Measurements from ENCODE around the gene KLRF1. TPM values are rescaled to one million over a fixed set of nuclear protein-coding genes. Genes with fewer than 3 reads are reported as not detected.

The KLRF1 gene
- total and polyA plus RNA-seq, 2 experiments from 2014 or later, result 0.50 TPM; not detected in 1

DNA sequence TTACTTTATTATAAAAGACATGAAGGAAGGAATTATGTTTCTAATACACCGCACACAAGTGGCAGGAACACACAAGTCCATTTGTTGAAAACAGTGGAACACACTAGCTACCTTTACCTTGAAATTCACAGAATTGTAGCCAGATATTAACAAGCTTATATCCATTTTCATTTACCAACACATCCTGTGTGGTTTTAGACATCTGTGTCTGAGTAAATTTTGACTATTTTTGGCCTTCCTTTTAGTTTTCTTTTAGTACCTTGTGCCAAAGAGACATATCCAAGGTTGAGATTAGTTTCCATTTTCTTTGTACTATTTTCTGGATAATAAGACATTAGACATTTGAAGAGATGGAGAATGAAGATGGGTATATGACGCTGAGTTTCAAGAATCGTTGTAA, 54.0 kb downstream of the KLRF1 start, which contains the start of gene KLRF2:
Gene KLRF2, plus strand, starts transcription at position 244 of the 400 bp plus-strand sequence. Its CDS starts 107 bp downstream, at position 351.
- Histone ChIP-seq H3F3A (replicated peaks; ENCODE audit: low read depth) (no peaks in the 10 kb centered on the region), H3K4me2 (no peak within 1 kb of the TSS), H3K27ac (ENCODE audit: low read depth) (no peak within 1 kb of the TSS), H3K4me1 (ENCODE audit: insufficient read depth) (no peaks in the 10 kb centered on the region), H4K20me1 (replicated peaks; ENCODE audit: insufficient read depth) (no peaks in the 10 kb centered on the region), H3K36me3 (ENCODE audit: insufficient read depth) (no peaks in the 10 kb centered on the region), H2AFZ (no peak within 1 kb of the TSS), H3K4me3 (no peak within 1 kb of the TSS), H3K27me3 (ENCODE audit: insufficient read depth) (no peaks in the 10 kb centered on the region), H3K9me2 (ENCODE audit: insufficient read depth) (no peaks in the 10 kb centered on the region), H3K79me2 (replicated peaks; ENCODE audit: insufficient read depth) (no peaks in the 10 kb centered on the region)
- Mint-ChIP-seq H3K4me3 (no peak within 1 kb of the TSS), H3K36me3 (ENCODE audit: low read depth) (no peaks in the 10 kb centered on the region), H3K4me1 (peaks cover 10% of the 10 kb centered on the region; the same call in 2 of the 3 replicates), H3K9me3 (no peaks in the 10 kb centered on the region), H3K27ac (no peak within 1 kb of the TSS), H3K27me3 (ENCODE audit: insufficient read depth, low read depth, poor library complexity) (no peaks in the 10 kb centered on the region)
- DNase-seq (ENCODE audit: low spot score) (no peak), ATAC-seq (no peak)
- TF ChIP-seq EZH2phosphoT487 (IDR thresholded peaks at IDR 0.05; ENCODE audit: unreplicated experiment) (no peak), CREB1 (CRISPR knock-in tag; IDR thresholded peaks at IDR 0.05; ENCODE audit: low read depth) (no peak), POLR2AphosphoS5 (IDR thresholded peaks at IDR 0.05; ENCODE audit: low read depth) (no peak), ZNF114 (CRISPR knock-in tag; IDR thresholded peaks at IDR 0.05) (no peak), STAT1 (IDR thresholded peaks at IDR 0.05; ENCODE audit: unreplicated experiment) (no peak), JUNB (IDR thresholded peaks at IDR 0.05; ENCODE audit: unreplicated experiment) (no peak), ZNF331 (CRISPR knock-in tag; IDR thresholded peaks at IDR 0.05; ENCODE audit: low read depth) (no peak), NANOG (IDR thresholded peaks at IDR 0.05; ENCODE audit: borderline replicate concordance) (no peak), EZH2 (IDR thresholded peaks at IDR 0.05; ENCODE audit: low read depth, unreplicated experiment) (no peak)
- TF ChIP-seq, protein P1, sequence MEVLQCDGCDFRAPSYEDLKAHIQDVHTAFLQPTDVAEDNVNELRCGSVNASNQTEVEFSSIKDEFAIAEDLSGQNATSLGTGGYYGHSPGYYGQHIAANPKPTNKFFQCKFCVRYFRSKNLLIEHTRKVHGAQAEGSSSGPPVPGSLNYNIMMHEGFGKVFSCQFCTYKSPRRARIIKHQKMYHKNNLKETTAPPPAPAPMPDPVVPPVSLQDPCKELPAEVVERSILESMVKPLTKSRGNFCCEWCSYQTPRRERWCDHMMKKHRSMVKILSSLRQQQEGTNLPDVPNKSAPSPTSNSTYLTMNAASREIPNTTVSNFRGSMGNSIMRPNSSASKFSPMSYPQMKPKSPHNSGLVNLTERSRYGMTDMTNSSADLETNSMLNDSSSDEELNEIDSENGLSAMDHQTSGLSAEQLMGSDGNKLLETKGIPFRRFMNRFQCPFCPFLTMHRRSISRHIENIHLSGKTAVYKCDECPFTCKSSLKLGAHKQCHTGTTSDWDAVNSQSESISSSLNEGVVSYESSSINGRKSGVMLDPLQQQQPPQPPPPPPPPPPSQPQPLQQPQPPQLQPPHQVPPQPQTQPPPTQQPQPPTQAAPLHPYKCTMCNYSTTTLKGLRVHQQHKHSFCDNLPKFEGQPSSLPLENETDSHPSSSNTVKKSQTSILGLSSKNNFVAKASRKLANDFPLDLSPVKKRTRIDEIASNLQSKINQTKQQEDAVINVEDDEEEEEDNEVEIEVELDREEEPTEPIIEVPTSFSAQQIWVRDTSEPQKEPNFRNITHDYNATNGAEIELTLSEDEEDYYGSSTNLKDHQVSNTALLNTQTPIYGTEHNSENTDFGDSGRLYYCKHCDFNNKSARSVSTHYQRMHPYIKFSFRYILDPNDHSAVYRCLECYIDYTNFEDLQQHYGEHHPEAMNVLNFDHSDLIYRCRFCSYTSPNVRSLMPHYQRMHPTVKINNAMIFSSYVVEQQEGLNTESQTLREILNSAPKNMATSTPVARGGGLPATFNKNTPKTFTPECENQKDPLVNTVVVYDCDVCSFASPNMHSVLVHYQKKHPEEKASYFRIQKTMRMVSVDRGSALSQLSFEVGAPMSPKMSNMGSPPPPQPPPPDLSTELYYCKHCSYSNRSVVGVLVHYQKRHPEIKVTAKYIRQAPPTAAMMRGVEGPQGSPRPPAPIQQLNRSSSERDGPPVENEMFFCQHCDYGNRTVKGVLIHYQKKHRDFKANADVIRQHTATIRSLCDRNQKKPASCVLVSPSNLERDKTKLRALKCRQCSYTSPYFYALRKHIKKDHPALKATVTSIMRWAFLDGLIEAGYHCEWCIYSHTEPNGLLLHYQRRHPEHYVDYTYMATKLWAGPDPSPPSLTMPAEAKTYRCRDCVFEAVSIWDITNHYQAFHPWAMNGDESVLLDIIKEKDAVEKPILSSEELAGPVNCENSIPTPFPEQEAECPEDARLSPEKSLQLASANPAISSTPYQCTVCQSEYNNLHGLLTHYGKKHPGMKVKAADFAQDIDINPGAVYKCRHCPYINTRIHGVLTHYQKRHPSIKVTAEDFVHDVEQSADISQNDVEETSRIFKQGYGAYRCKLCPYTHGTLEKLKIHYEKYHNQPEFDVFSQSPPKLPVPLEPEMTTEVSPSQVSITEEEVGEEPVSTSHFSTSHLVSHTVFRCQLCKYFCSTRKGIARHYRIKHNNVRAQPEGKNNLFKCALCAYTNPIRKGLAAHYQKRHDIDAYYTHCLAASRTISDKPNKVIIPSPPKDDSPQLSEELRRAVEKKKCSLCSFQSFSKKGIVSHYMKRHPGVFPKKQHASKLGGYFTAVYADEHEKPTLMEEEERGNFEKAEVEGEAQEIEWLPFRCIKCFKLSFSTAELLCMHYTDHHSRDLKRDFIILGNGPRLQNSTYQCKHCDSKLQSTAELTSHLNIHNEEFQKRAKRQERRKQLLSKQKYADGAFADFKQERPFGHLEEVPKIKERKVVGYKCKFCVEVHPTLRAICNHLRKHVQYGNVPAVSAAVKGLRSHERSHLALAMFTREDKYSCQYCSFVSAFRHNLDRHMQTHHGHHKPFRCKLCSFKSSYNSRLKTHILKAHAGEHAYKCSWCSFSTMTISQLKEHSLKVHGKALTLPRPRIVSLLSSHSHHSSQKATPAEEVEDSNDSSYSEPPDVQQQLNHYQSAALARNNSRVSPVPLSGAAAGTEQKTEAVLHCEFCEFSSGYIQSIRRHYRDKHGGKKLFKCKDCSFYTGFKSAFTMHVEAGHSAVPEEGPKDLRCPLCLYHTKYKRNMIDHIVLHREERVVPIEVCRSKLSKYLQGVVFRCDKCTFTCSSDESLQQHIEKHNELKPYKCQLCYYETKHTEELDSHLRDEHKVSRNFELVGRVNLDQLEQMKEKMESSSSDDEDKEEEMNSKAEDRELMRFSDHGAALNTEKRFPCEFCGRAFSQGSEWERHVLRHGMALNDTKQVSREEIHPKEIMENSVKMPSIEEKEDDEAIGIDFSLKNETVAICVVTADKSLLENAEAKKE (CRISPR knock-in tag; IDR thresholded peaks at IDR 0.05), result no peak
- TF ChIP-seq, protein P2, sequence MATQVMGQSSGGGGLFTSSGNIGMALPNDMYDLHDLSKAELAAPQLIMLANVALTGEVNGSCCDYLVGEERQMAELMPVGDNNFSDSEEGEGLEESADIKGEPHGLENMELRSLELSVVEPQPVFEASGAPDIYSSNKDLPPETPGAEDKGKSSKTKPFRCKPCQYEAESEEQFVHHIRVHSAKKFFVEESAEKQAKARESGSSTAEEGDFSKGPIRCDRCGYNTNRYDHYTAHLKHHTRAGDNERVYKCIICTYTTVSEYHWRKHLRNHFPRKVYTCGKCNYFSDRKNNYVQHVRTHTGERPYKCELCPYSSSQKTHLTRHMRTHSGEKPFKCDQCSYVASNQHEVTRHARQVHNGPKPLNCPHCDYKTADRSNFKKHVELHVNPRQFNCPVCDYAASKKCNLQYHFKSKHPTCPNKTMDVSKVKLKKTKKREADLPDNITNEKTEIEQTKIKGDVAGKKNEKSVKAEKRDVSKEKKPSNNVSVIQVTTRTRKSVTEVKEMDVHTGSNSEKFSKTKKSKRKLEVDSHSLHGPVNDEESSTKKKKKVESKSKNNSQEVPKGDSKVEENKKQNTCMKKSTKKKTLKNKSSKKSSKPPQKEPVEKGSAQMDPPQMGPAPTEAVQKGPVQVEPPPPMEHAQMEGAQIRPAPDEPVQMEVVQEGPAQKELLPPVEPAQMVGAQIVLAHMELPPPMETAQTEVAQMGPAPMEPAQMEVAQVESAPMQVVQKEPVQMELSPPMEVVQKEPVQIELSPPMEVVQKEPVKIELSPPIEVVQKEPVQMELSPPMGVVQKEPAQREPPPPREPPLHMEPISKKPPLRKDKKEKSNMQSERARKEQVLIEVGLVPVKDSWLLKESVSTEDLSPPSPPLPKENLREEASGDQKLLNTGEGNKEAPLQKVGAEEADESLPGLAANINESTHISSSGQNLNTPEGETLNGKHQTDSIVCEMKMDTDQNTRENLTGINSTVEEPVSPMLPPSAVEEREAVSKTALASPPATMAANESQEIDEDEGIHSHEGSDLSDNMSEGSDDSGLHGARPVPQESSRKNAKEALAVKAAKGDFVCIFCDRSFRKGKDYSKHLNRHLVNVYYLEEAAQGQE (IDR thresholded peaks at IDR 0.05; ENCODE audit: unreplicated experiment), result no peak
- TF ChIP-seq, protein P3, sequence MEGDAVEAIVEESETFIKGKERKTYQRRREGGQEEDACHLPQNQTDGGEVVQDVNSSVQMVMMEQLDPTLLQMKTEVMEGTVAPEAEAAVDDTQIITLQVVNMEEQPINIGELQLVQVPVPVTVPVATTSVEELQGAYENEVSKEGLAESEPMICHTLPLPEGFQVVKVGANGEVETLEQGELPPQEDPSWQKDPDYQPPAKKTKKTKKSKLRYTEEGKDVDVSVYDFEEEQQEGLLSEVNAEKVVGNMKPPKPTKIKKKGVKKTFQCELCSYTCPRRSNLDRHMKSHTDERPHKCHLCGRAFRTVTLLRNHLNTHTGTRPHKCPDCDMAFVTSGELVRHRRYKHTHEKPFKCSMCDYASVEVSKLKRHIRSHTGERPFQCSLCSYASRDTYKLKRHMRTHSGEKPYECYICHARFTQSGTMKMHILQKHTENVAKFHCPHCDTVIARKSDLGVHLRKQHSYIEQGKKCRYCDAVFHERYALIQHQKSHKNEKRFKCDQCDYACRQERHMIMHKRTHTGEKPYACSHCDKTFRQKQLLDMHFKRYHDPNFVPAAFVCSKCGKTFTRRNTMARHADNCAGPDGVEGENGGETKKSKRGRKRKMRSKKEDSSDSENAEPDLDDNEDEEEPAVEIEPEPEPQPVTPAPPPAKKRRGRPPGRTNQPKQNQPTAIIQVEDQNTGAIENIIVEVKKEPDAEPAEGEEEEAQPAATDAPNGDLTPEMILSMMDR (conservative IDR thresholded peaks at IDR 0.05; ENCODE audit: low read depth in 2 of 2), result no peak
- TF ChIP-seq, protein P4, sequence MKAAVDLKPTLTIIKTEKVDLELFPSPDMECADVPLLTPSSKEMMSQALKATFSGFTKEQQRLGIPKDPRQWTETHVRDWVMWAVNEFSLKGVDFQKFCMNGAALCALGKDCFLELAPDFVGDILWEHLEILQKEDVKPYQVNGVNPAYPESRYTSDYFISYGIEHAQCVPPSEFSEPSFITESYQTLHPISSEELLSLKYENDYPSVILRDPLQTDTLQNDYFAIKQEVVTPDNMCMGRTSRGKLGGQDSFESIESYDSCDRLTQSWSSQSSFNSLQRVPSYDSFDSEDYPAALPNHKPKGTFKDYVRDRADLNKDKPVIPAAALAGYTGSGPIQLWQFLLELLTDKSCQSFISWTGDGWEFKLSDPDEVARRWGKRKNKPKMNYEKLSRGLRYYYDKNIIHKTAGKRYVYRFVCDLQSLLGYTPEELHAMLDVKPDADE (IDR thresholded peaks at IDR 0.05), result no peak

Measured in GM23338 (cell line).